Uterus (tissue), 4 donors: ENCODE data around the gene ISLR. TPM values are rescaled to one million over a fixed set of nuclear protein-coding genes. Genes with fewer than 3 reads are reported as not detected.

ENCODE experiments used
- DNase-seq, 2 donors: peaks; one replicate each; pipeline ENCODE4 v3.0.0-alpha.2; 2019 to 2020
- H3K27ac ChIP-seq, 2 donors: fragments of 200-600 bp; sonication (generic); 1 replicate in 1 of 2; 2 replicates in 1 of 2; pipeline ENCODE4 v1.5.1; 2016 to 2018
- H3K27me3 ChIP-seq, 2 donors: fragments of 200-600 bp; sonication (generic); one replicate each; pipeline ENCODE4 v1.5.1; 2018 to 2019; ENCODE audit warnings: control low read depth in 1 of 2
- H3K36me3 ChIP-seq, 2 donors: fragments of 200-600 bp; sonication (generic); one replicate each; pipeline ENCODE4 v1.5.1; 2019; ENCODE audit warnings: control low read depth in 1 of 2
- H3K4me1 ChIP-seq, 2 donors: fragments of 200-600 bp; sonication (generic); one replicate each; pipeline ENCODE4 v1.5.1; 2018 to 2019; ENCODE audit warnings: control low read depth in 1 of 2
- H3K4me3 ChIP-seq, 2 donors: fragments of 200-600 bp; sonication (generic); 1 replicate in 1 of 2; 2 replicates in 1 of 2; pipeline ENCODE4 v1.5.1; 2018 to 2019; ENCODE audit warnings: mild to moderate bottlenecking in 1 of 2
- H3K9me3 ChIP-seq, 2 donors: fragments of 200-600 bp; sonication (generic); one replicate each; pipeline ENCODE4 v1.5.1; 2019; ENCODE audit warnings: control low read depth in 1 of 2
- CTCF ChIP-seq, 4 experiments: fragments of 200-600 bp in 2 of 4; fragments of 450-650 bp in 2 of 4; sonication (generic) in 2 of 4; IDR thresholded peaks; one replicate each; pipeline ENCODE4 v1.5.1; 2016 to 2019; ENCODE audit warnings: antibody characterized with exemption in 4 of 4, mild to moderate bottlenecking in 2 of 4, moderate library complexity in 1 of 4
- POLR2A ChIP-seq, 2 donors: fragments of 450-650 bp; IDR thresholded peaks; one replicate each; pipeline ENCODE4 v1.6.1; 2016; ENCODE audit warnings: antibody characterized with exemption in 2 of 2, mild to moderate bottlenecking in 1 of 2, moderate library complexity in 1 of 2
- intact Hi-C: fragments of 100-400 bp; cut with DNase I; formaldehyde crosslinking; loops from one replicate; pipeline ENCODE4 v1.15.1; 2023; ENCODE audit warnings: low total_unique reads
- total RNA-seq, 4 donors: library from RNA; depleted of rRNA in 3 of 4; stranded (reverse); fragments of >200 nt in 3 of 4; gene quantifications; one replicate each; pipeline versions ENCODE4 v1.1.0 to v1.2.4, GENCODE V29; 2014 to 2023
- donor health status: DM: yes; HTN: yes; CAD: no.

The ISLR gene
- total RNA-seq, 4 donors from 2014 or later: 170 to 215 (median 201) TPM

GRCh38 chr15:74130849-74131627, 42.5 kb upstream of the ISLR start:
- Histone ChIP-seq H3K27ac (no peak overlapping the region), H3K4me1 (peaks cover 0 to 11% of the 10 kb centered on the region in 2 donors), H3K36me3 (no peaks in the 10 kb centered on the region), H3K4me3 (no peak overlapping the region), H3K9me3 (no peaks in the 10 kb centered on the region), H3K27me3 (peaks cover 23% of the 10 kb centered on the region in 2 donors)
- no peak for TF ChIP-seq POLR2A (IDR thresholded peaks at IDR 0.05)
- TF ChIP-seq CTCF (IDR thresholded peaks at IDR 0.05): no peak
- no peak for DNase-seq
- intact Hi-C loops: no loop called here

GRCh38 chr15:74131628-74132413, 41.7 kb upstream of the ISLR start:
- H3K27ac ChIP-seq: no peak overlapping the region
- H3K36me3 ChIP-seq: no peaks in the 10 kb centered on the region
- DNase-seq: no peak
- intact Hi-C loops: no loop called here
- peaks cover 23% of the 10 kb centered on the region in 2 donors for H3K27me3 ChIP-seq
- no peak overlapping the region for H3K4me3 ChIP-seq
- TF ChIP-seq POLR2A (IDR thresholded peaks at IDR 0.05) (no peak), CTCF (IDR thresholded peaks at IDR 0.05) (no peak)
- no peaks in the 10 kb centered on the region for H3K9me3 ChIP-seq
- peaks cover 0 to 11% of the 10 kb centered on the region in 2 donors for H3K4me1 ChIP-seq

- Histone ChIP-seq H3K4me3 (no peak overlapping the region), H3K27ac (no peak overlapping the region), H3K36me3 (no peaks in the 10 kb centered on the region), H3K27me3 (peaks cover 23% of the 10 kb centered on the region in 2 donors), H3K9me3 (no peaks in the 10 kb centered on the region), H3K4me1 (peaks cover 0 to 11% of the 10 kb centered on the region in 2 donors)
- DNase-seq: no peak
- intact Hi-C loops: no loop called here
- TF ChIP-seq POLR2A (IDR thresholded peaks at IDR 0.05) (no peak), CTCF (IDR thresholded peaks at IDR 0.05) (no peak)
Measured at GRCh38 chr15:74132681-74133651, 40.5 kb upstream of the ISLR start.

- Histone ChIP-seq H3K4me1 (peaks cover 0 to 11% of the 10 kb centered on the region in 2 donors), H3K27ac (no peak overlapping the region), H3K27me3 (peaks cover 20 to 23% of the 10 kb centered on the region in 2 donors), H3K36me3 (no peaks in the 10 kb centered on the region), H3K9me3 (no peaks in the 10 kb centered on the region), H3K4me3 (no peak overlapping the region)
- no peak for DNase-seq
- intact Hi-C loops: no loop called here
- TF ChIP-seq POLR2A (IDR thresholded peaks at IDR 0.05): no peak
- no peak for TF ChIP-seq CTCF (IDR thresholded peaks at IDR 0.05)
Measured at GRCh38 chr15:74133694-74134386, 39.7 kb upstream of the ISLR start.
